ENCODE results near the gene ANKRA2.

- TF ChIP-seq, protein P1, sequence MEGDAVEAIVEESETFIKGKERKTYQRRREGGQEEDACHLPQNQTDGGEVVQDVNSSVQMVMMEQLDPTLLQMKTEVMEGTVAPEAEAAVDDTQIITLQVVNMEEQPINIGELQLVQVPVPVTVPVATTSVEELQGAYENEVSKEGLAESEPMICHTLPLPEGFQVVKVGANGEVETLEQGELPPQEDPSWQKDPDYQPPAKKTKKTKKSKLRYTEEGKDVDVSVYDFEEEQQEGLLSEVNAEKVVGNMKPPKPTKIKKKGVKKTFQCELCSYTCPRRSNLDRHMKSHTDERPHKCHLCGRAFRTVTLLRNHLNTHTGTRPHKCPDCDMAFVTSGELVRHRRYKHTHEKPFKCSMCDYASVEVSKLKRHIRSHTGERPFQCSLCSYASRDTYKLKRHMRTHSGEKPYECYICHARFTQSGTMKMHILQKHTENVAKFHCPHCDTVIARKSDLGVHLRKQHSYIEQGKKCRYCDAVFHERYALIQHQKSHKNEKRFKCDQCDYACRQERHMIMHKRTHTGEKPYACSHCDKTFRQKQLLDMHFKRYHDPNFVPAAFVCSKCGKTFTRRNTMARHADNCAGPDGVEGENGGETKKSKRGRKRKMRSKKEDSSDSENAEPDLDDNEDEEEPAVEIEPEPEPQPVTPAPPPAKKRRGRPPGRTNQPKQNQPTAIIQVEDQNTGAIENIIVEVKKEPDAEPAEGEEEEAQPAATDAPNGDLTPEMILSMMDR (IDR thresholded peaks at IDR 0.05; ENCODE audit: insufficient read depth, low read length, poor library complexity, severe bottlenecking) = no peak
- TF ChIP-seq EZH2phosphoT487 (conservative IDR thresholded peaks at IDR 0.05; ENCODE audit: low read length) = no peak
Measured at GRCh38 chr5:73615085-73615484, 49.6 kb upstream of the ANKRA2 start.
